Gastroesophageal sphincter (tissue), 4 donors: ENCODE results near the gene TXK. TPM values are rescaled to one million over a fixed set of nuclear protein-coding genes. Genes with fewer than 3 reads are reported as not detected.

ENCODE experiments used
- ATAC-seq: fragments of 150-250 bp; one replicate; pipeline ENCODE4 v1.9.1; 2016; ENCODE audit warnings: mild to moderate bottlenecking, moderate library complexity
- H3K27ac ChIP-seq, 4 donors: fragments of 200-600 bp; sonication (generic) in 3 of 4; 1 replicate in 3 of 4; 2 replicates in 1 of 4; pipeline ENCODE4 v1.5.1; 2016 to 2019
- H3K27me3 ChIP-seq: fragments of 200-600 bp; sonication (generic); one replicate; pipeline ENCODE4 v1.5.1; 2019
- H3K36me3 ChIP-seq, 2 donors: fragments of 200-600 bp; sonication (generic); one replicate each; pipeline ENCODE4 v1.5.1; 2019; ENCODE audit warnings: control low read depth in 1 of 2
- H3K4me1 ChIP-seq, 3 donors: fragments of 200-600 bp; sonication (generic); 1 replicate in 2 of 3; 2 replicates in 1 of 3; pipeline ENCODE4 v1.5.1; 2016 to 2019; ENCODE audit warnings: control low read depth in 2 of 3
- H3K4me3 ChIP-seq, 2 donors: fragments of 200-600 bp; sonication (generic); one replicate each; pipeline ENCODE4 v1.5.1; 2019; ENCODE audit warnings: mild to moderate bottlenecking in 1 of 2, moderate library complexity in 1 of 2
- H3K9me3 ChIP-seq, 3 donors: fragments of 200-600 bp; sonication (generic); one replicate each; pipeline ENCODE4 v1.5.1; 2017 to 2019; ENCODE audit warnings: control low read depth in 2 of 3
- EP300 ChIP-seq: sonication (generic); formaldehyde crosslinking; IDR thresholded peaks from one replicate; pipeline ENCODE4 v1.6.1; 2017; ENCODE audit warnings: antibody characterized with exemption, mild to moderate bottlenecking
- POLR2A ChIP-seq, 2 donors: fragments of 450-650 bp; IDR thresholded peaks; one replicate each; pipeline ENCODE4 v1.6.1; 2017; ENCODE audit warnings: antibody characterized with exemption in 2 of 2, mild to moderate bottlenecking in 2 of 2, moderate library complexity in 1 of 2
- POLR2AphosphoS5 ChIP-seq: sonication (generic); formaldehyde crosslinking; IDR thresholded peaks from one replicate; pipeline ENCODE4 v1.6.1; 2017; ENCODE audit warnings: antibody characterized with exemption
- WGBS, 2 donors: methylation state at CpG; one replicate each; pipeline ENCODE4 v1.1.5; 2018; ENCODE audit warnings: low coverage in 1 of 2; 5-methylcytosine and 5-hydroxymethylcytosine counted together
- total RNA-seq, 4 donors: library from RNA; depleted of rRNA; stranded (reverse); fragments of >200 nt; gene quantifications; one replicate each; pipeline ENCODE4 v1.1.0, GENCODE V29; 2016
- TF ChIP-seq, protein P1 (sequence below), 4 experiments: fragments of 200-600 bp in 2 of 4; fragments of 450-650 bp in 2 of 4; sonication (generic) in 1 of 4; IDR thresholded peaks; one replicate each; pipeline ENCODE4 v1.5.1; 2017 to 2019; ENCODE audit warnings: antibody characterized with exemption in 4 of 4, mild to moderate bottlenecking in 2 of 4, moderate library complexity in 2 of 4

The TXK gene
- total RNA-seq, 4 donors from 2014 or later: 0.32 to 0.81 (median 0.39) TPM; not detected in 1

- Histone ChIP-seq H3K4me3 (no peak overlapping the region), H3K27ac (no peak overlapping the region), H3K36me3 (no peaks in the 10 kb centered on the region), H3K9me3 (no peaks in the 10 kb centered on the region), H3K27me3 (peaks cover 6% of the 10 kb centered on the region), H3K4me1 (no peaks in the 10 kb centered on the region)
- WGBS, 2 donors: 66 to 70% methylated on average over 6 to 8 of the region's 8 CpGs
- TF ChIP-seq, protein P1, sequence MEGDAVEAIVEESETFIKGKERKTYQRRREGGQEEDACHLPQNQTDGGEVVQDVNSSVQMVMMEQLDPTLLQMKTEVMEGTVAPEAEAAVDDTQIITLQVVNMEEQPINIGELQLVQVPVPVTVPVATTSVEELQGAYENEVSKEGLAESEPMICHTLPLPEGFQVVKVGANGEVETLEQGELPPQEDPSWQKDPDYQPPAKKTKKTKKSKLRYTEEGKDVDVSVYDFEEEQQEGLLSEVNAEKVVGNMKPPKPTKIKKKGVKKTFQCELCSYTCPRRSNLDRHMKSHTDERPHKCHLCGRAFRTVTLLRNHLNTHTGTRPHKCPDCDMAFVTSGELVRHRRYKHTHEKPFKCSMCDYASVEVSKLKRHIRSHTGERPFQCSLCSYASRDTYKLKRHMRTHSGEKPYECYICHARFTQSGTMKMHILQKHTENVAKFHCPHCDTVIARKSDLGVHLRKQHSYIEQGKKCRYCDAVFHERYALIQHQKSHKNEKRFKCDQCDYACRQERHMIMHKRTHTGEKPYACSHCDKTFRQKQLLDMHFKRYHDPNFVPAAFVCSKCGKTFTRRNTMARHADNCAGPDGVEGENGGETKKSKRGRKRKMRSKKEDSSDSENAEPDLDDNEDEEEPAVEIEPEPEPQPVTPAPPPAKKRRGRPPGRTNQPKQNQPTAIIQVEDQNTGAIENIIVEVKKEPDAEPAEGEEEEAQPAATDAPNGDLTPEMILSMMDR (IDR thresholded peaks at IDR 0.05): no peak
- TF ChIP-seq POLR2AphosphoS5 (no peak), POLR2A (IDR thresholded peaks at IDR 0.05) (no peak), EP300 (no peak)
- no peak for ATAC-seq
Observed at GRCh38 chr4:48085821-48086589, 48.0 kb downstream of the TXK start.

GRCh38 chr4:48082956-48083355 lies 51.1 kb downstream of the TXK start:
- Histone ChIP-seq H3K27ac (no peak overlapping the region), H3K36me3 (no peaks in the 10 kb centered on the region), H3K27me3 (peaks cover 6% of the 10 kb centered on the region), H3K4me1 (no peaks in the 10 kb centered on the region), H3K9me3 (no peaks in the 10 kb centered on the region), H3K4me3 (no peak overlapping the region)
- 67 to 90% methylated on average over 2 of the region's 2 CpGs for WGBS, 2 donors
- no peak for ATAC-seq
- TF ChIP-seq, protein P1 (IDR thresholded peaks at IDR 0.05): no peak
- TF ChIP-seq POLR2AphosphoS5: no peak
- TF ChIP-seq POLR2A (IDR thresholded peaks at IDR 0.05): no peak
- no peak for TF ChIP-seq EP300

DNA sequence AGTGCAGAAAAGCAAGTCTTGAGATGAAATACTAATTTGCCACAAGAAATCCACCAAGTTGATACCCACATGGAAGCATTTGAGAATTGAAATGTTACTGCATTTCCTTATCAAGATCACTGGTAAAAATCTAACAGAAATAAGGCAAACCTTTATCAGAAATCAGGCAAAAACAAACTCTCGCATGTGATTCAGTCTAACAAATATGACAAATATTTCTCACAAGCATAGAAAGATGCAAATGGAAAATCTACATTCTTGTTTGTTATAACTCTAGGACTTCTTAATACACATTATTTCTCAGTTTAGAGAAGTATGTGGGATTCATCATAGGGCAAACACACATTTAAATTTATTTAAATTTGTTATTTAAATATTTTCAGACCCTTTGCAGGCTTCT lies 52.9 kb downstream of the TXK start:
- no peaks in the 10 kb centered on the region for H3K36me3 ChIP-seq
- H3K9me3 ChIP-seq: no peaks in the 10 kb centered on the region
- ATAC-seq: no peak
- no peak for TF ChIP-seq POLR2AphosphoS5
- no peak for TF ChIP-seq EP300
- no peak for TF ChIP-seq POLR2A (IDR thresholded peaks at IDR 0.05)
- TF ChIP-seq, protein P1 (IDR thresholded peaks at IDR 0.05): no peak
- WGBS, 2 donors: 64 to 89% methylated on average over 1 of the region's 1 CpG
- H3K4me3 ChIP-seq: no peak overlapping the region
- H3K4me1 ChIP-seq: no peaks in the 10 kb centered on the region
- no peak overlapping the region for H3K27ac ChIP-seq
- peaks cover 6% of the 10 kb centered on the region for H3K27me3 ChIP-seq

GRCh38 chr4:48079972-48080391 lies 54.1 kb downstream of the TXK start:
- Histone ChIP-seq H3K4me3 (no peak overlapping the region), H3K4me1 (no peaks in the 10 kb centered on the region), H3K9me3 (no peaks in the 10 kb centered on the region), H3K27me3 (peaks cover 6% of the 10 kb centered on the region), H3K36me3 (no peaks in the 10 kb centered on the region), H3K27ac (no peak overlapping the region)
- TF ChIP-seq POLR2AphosphoS5: no peak
- TF ChIP-seq, protein P1 (IDR thresholded peaks at IDR 0.05): no peak
- no peak for TF ChIP-seq EP300
- TF ChIP-seq POLR2A (IDR thresholded peaks at IDR 0.05): no peak
- ATAC-seq: no peak
- 28 to 83% methylated on average over 2 to 3 of the region's 3 CpGs for WGBS, 2 donors
